Peyer's patch (tissue), 4 donors: ENCODE results near the gene BAIAP2L1. TPM values are rescaled to one million over a fixed set of nuclear protein-coding genes. Genes with fewer than 3 reads are reported as not detected.

ENCODE experiments used
- DNase-seq, 3 donors: peaks; one replicate each; pipeline ENCODE4 v3.0.0-alpha.2; 2017 to 2019
- H3K27ac ChIP-seq, 4 donors: fragments of 200-600 bp; sonication (generic); one replicate each; pipeline ENCODE4 v1.5.1; 2016 to 2019
- H3K27me3 ChIP-seq, 2 donors: fragments of 200-600 bp; sonication (generic); one replicate each; pipeline ENCODE4 v1.5.1; 2019
- H3K36me3 ChIP-seq, 3 donors: fragments of 200-600 bp; sonication (generic); one replicate each; pipeline ENCODE4 v1.5.1; 2016 to 2019
- H3K4me1 ChIP-seq, 4 donors: fragments of 200-600 bp; sonication (generic); one replicate each; pipeline ENCODE4 v1.5.1; 2016 to 2019
- H3K4me3 ChIP-seq, 4 donors: fragments of 200-600 bp; sonication (generic); 1 replicate in 3 of 4; 2 replicates in 1 of 4; pipeline ENCODE4 v1.5.1; 2016 to 2019; ENCODE audit warnings: mild to moderate bottlenecking in 1 of 4
- H3K9me3 ChIP-seq, 4 donors: fragments of 200-600 bp; sonication (generic); one replicate each; pipeline ENCODE4 v1.5.1; 2016 to 2019; ENCODE audit warnings: mild to moderate bottlenecking in 1 of 4
- POLR2A ChIP-seq, 2 donors: fragments of 450-650 bp; IDR thresholded peaks; one replicate each; pipeline ENCODE4 v1.5.1; 2017; ENCODE audit warnings: antibody characterized with exemption in 2 of 2, mild to moderate bottlenecking in 2 of 2, moderate library complexity in 2 of 2
- total RNA-seq, 4 donors: library from RNA; depleted of rRNA; stranded (reverse); fragments of >200 nt; gene quantifications; one replicate each; pipeline ENCODE4 v1.1.0, GENCODE V29; 2016
- TF ChIP-seq, protein P1 (sequence below), 6 experiments: fragments of 450-650 bp in 4 of 6; fragments of 200-600 bp in 2 of 6; sonication (generic) in 1 of 6; IDR thresholded peaks; one replicate each; pipeline ENCODE4 v1.5.1; 2017 to 2019; ENCODE audit warnings: antibody characterized with exemption in 6 of 6, mild to moderate bottlenecking in 3 of 6, moderate library complexity in 1 of 6

The BAIAP2L1 gene
- total RNA-seq, 4 donors from 2014 or later = 31.4 to 46.4 (median 41.9) TPM

DNA sequence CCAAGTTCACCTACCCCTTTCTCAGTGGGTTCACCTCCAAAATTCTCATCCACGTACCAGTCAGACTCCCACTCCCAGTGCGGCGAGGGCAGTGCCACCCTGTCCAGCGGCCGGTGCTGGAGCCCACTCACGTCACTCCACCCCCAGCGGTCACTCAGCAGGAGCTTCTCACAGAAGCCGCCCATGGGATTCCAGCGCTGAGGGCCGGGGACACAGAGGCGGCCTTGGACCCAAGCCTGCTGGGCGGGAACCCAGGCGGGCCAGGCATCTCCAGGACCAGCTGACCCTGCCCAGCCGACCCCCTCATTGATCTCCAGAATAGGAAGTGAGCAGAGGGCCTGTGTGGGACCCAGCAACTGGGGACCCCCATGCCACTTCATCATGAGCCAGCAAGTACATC lies 156.0 kb downstream of the BAIAP2L1 start:
- Histone ChIP-seq H3K4me1 (peaks cover 0 to 3% (median 0%) of the 10 kb centered on the region in 4 donors), H3K36me3 (peaks cover 0 to 39% (median 0%) of the 10 kb centered on the region in 3 donors), H3K9me3 (no peaks in the 10 kb centered on the region), H3K27me3 (no peaks in the 10 kb centered on the region), H3K27ac (no peak overlapping the region), H3K4me3 (no peak overlapping the region)
- no peak for DNase-seq
- TF ChIP-seq POLR2A (IDR thresholded peaks at IDR 0.05) = no peak
- TF ChIP-seq, protein P1, sequence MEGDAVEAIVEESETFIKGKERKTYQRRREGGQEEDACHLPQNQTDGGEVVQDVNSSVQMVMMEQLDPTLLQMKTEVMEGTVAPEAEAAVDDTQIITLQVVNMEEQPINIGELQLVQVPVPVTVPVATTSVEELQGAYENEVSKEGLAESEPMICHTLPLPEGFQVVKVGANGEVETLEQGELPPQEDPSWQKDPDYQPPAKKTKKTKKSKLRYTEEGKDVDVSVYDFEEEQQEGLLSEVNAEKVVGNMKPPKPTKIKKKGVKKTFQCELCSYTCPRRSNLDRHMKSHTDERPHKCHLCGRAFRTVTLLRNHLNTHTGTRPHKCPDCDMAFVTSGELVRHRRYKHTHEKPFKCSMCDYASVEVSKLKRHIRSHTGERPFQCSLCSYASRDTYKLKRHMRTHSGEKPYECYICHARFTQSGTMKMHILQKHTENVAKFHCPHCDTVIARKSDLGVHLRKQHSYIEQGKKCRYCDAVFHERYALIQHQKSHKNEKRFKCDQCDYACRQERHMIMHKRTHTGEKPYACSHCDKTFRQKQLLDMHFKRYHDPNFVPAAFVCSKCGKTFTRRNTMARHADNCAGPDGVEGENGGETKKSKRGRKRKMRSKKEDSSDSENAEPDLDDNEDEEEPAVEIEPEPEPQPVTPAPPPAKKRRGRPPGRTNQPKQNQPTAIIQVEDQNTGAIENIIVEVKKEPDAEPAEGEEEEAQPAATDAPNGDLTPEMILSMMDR (IDR thresholded peaks at IDR 0.05) = no peak

GRCh38 chr7:98242934-98243333 lies 158.0 kb downstream of the BAIAP2L1 start:
- H3K9me3 ChIP-seq = no peaks in the 10 kb centered on the region

DNA sequence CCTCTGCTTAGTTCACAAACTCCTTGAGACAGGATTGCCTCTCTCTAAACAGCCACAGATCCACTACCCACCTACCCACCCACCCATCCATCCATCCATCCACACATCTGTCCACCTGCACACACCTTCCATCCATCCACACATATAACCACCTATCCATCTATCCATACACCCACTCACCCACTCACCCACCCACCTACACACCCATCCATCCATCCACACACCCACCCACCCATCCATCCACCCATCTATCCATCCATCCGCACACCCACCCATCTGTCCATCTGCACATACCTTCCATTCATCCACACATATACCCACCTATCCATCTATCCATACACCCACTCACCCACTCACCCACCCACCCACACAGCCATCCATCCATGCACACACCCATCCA lies 158.5 kb downstream of the BAIAP2L1 start:
- Histone ChIP-seq H3K27ac (no peak overlapping the region), H3K9me3 (no peaks in the 10 kb centered on the region), H3K27me3 (no peaks in the 10 kb centered on the region), H3K36me3 (peaks cover 0 to 58% (median 0%) of the 10 kb centered on the region in 3 donors), H3K4me1 (no peaks in the 10 kb centered on the region), H3K4me3 (no peak overlapping the region)
- DNase-seq = no peak
- no peak for TF ChIP-seq POLR2A (IDR thresholded peaks at IDR 0.05)
- TF ChIP-seq, protein P1 (IDR thresholded peaks at IDR 0.05) = no peak

More at GRCh38 chr7:98242934-98243333, 158.0 kb downstream of the BAIAP2L1 start:
- Histone ChIP-seq H3K27me3 (no peaks in the 10 kb centered on the region), H3K36me3 (peaks cover 0 to 52% (median 0%) of the 10 kb centered on the region in 3 donors), H3K4me1 (no peaks in the 10 kb centered on the region), H3K27ac (no peak overlapping the region), H3K4me3 (no peak overlapping the region)
- no peak for DNase-seq
- TF ChIP-seq, protein P1 (IDR thresholded peaks at IDR 0.05) = no peak
- TF ChIP-seq POLR2A (IDR thresholded peaks at IDR 0.05) = no peak

GRCh38 chr7:98241674-98242241 lies 159.1 kb downstream of the BAIAP2L1 start:
- H3K27me3 ChIP-seq = no peaks in the 10 kb centered on the region
- no peaks in the 10 kb centered on the region for H3K4me1 ChIP-seq
- H3K36me3 ChIP-seq = peaks cover 0 to 61% (median 0%) of the 10 kb centered on the region in 3 donors
- H3K4me3 ChIP-seq = no peak overlapping the region
- TF ChIP-seq, protein P1 (IDR thresholded peaks at IDR 0.05) = no peak
- H3K9me3 ChIP-seq = no peaks in the 10 kb centered on the region
- DNase-seq = no peak
- no peak overlapping the region for H3K27ac ChIP-seq

Other genes starting within 250 kb of the BAIAP2L1 start
- gene BHLHA15, start 189.7 kb downstream of the BAIAP2L1 start, total RNA-seq = 1 to 10 TPM in 2 of 4 donors, not detected in 2; 1.6 to 9.9 TPM
- 10 to 100 TPM; 33.8 to 74.1 (median 44.1) TPM for gene TECPR1, start 148.9 kb downstream of the BAIAP2L1 start, total RNA-seq
- gene BRI3, start 119.4 kb downstream of the BAIAP2L1 start, total RNA-seq = 10 to 100 TPM; 21.5 to 91.2 (median 69.6) TPM
- gene NPTX2, start 216.2 kb upstream of the BAIAP2L1 start, total RNA-seq = 1 to 10 TPM in 3 of 4 donors, under 1 TPM in 1; 0.94 to 4.2 (median 3.9) TPM